ENCODE results near the gene TUBA4A.
A peak's percentile ranks its signal among the peaks of the same experiment; 100 is the strongest.

Gene TUBA4A

GRCh38 chr2:219229305-219230058 lies 24.2 kb downstream of the TUBA4A start, which contains the start of the genes ANKZF1 and ATG9A:
TSS of gene ANKZF1 (plus strand) at chr2:219229806. CDS start at chr2:219230258, 452 bp downstream.
TSS of gene ATG9A (minus strand) at chr2:219229636. CDS start at chr2:219228024, 1,612 bp downstream.
- peak; percentile 97 for DNase-seq

GRCh38 chr2:219228911-219229304 lies 24.8 kb downstream of the TUBA4A start:
- peak; percentile 25 for DNase-seq

GRCh38 chr2:219228041-219228910 lies 25.4 kb downstream of the TUBA4A start:
- DNase-seq, result peak; percentile 18

- DNase-seq, result no peak
Measured at GRCh38 chr2:219225350-219225749, 28.4 kb downstream of the TUBA4A start.

- DNase-seq, result no peak
Measured at GRCh38 chr2:219223831-219224610, 29.7 kb downstream of the TUBA4A start.

GRCh38 chr2:219221957-219222518 lies 31.7 kb downstream of the TUBA4A start:
- no peak for DNase-seq

GRCh38 chr2:219220652-219221402 lies 32.9 kb downstream of the TUBA4A start:
- DNase-seq, result no peak

- no peak for DNase-seq
Measured at GRCh38 chr2:219219784-219220532, 33.8 kb downstream of the TUBA4A start.

- DNase-seq, result peak; percentile 94
Measured at GRCh38 chr2:219218732-219219701, 34.7 kb downstream of the TUBA4A start, which contains the start of gene ABCB6. TSS of gene ABCB6 (minus strand) at chr2:219218958. CDS start at chr2:219218673, 285 bp downstream.

GRCh38 chr2:219218217-219218731 lies 35.4 kb downstream of the TUBA4A start:
- peak; percentile 78 for DNase-seq

GRCh38 chr2:219216535-219216915 lies 37.2 kb downstream of the TUBA4A start:
- DNase-seq, result no peak

GRCh38 chr2:219215871-219216534 lies 37.7 kb downstream of the TUBA4A start:
- DNase-seq, result no peak

GRCh38 chr2:219214786-219215185 lies 38.9 kb downstream of the TUBA4A start:
- DNase-seq, result no peak

GRCh38 chr2:219214141-219214540 lies 39.6 kb downstream of the TUBA4A start:
- no peak for DNase-seq

- no peak for DNase-seq
Measured at GRCh38 chr2:219213486-219214071, 40.1 kb downstream of the TUBA4A start.

- no peak for DNase-seq
Measured at GRCh38 chr2:219213026-219213415, 40.7 kb downstream of the TUBA4A start.

- DNase-seq, result no peak
Measured at GRCh38 chr2:219210886-219211362, 42.8 kb downstream of the TUBA4A start.

- DNase-seq, result no peak
Measured at GRCh38 chr2:219210196-219210885, 43.4 kb downstream of the TUBA4A start.

Data from NCI-H69 (cell line).